Measurements from ENCODE around the gene CD151. TPM values are rescaled to one million over a fixed set of nuclear protein-coding genes. Genes with fewer than 3 reads are reported as not detected.
A peak's percentile ranks its signal among the peaks of the same experiment; 100 is the strongest.

Gene CD151
- total and polyA plus RNA-seq, 2 experiments from 2014 or later: 248 to 356 TPM

DNA sequence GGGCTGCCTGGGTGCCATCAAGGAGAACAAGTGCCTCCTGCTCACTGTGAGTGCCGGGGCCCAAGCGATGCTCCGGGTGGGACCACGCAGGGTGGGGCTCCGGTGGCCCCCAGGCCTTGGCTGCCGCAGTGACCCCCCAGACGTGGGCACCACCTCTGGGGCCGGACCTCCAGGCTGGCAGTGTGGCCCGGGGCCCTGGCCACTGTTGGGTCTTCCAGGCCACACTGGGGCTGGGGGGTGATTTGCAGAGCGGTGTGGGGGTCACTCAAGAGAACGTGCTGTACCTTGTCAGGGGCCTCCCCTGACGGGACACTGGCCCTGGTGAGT is 29.9 kb downstream of the CD151 start:
- no peaks in the 10 kb centered on the region for H3K36me3 ChIP-seq (replicated peaks; ENCODE audit: insufficient read depth, low read depth)

GRCh38 chr11:863023-863909 is 30.5 kb downstream of the CD151 start:
- Histone ChIP-seq H3K4me2 (peak overlapping the region; percentile 47), H3K79me2 (no peaks in the 10 kb centered on the region), H3K4me1 (ENCODE audit: insufficient read depth) (peaks cover 31% of the 10 kb centered on the region), H3K27me3 (no peaks in the 10 kb centered on the region), H2AFZ (no peak overlapping the region), H3K9me3 (ENCODE audit: low read depth) (no peaks in the 10 kb centered on the region), H3K36me3 (replicated peaks; ENCODE audit: insufficient read depth, low read depth) (no peaks in the 10 kb centered on the region), H3K9me2 (replicated peaks; ENCODE audit: insufficient read depth) (no peaks in the 10 kb centered on the region), H3K4me3 (no peak overlapping the region), H4K20me1 (ENCODE audit: insufficient read depth, poor library complexity, severe bottlenecking) (no peaks in the 10 kb centered on the region), H3K27ac (peak overlapping the region; percentile 77)
- no peak for TF ChIP-seq EZH2phosphoT487 (IDR thresholded peaks at IDR 0.05; ENCODE audit: low read depth, severe bottlenecking, unreplicated experiment)
- TF ChIP-seq, protein P1, sequence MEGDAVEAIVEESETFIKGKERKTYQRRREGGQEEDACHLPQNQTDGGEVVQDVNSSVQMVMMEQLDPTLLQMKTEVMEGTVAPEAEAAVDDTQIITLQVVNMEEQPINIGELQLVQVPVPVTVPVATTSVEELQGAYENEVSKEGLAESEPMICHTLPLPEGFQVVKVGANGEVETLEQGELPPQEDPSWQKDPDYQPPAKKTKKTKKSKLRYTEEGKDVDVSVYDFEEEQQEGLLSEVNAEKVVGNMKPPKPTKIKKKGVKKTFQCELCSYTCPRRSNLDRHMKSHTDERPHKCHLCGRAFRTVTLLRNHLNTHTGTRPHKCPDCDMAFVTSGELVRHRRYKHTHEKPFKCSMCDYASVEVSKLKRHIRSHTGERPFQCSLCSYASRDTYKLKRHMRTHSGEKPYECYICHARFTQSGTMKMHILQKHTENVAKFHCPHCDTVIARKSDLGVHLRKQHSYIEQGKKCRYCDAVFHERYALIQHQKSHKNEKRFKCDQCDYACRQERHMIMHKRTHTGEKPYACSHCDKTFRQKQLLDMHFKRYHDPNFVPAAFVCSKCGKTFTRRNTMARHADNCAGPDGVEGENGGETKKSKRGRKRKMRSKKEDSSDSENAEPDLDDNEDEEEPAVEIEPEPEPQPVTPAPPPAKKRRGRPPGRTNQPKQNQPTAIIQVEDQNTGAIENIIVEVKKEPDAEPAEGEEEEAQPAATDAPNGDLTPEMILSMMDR (IDR thresholded peaks at IDR 0.05; ENCODE audit: poor library complexity): no peak
- no peak for TF ChIP-seq EZH2 (IDR thresholded peaks at IDR 0.05; ENCODE audit: borderline replicate concordance)
- DNase-seq (ENCODE audit: low spot score): peak; percentile 73
- WGBS (ENCODE audit: low lambda C conversion rate, missing lambda C conversion rate): 54% methylated on average over 18 of the region's 24 CpGs

More for the DNA sequence above, 29.9 kb downstream of the CD151 start:
- Histone ChIP-seq H3K4me3 (no peak overlapping the region), H3K4me2 (peak overlapping the region; percentile 47), H3K9me2 (replicated peaks; ENCODE audit: insufficient read depth) (no peaks in the 10 kb centered on the region), H3K27me3 (no peaks in the 10 kb centered on the region), H3K9me3 (ENCODE audit: low read depth) (no peaks in the 10 kb centered on the region), H4K20me1 (ENCODE audit: insufficient read depth, poor library complexity, severe bottlenecking) (no peaks in the 10 kb centered on the region), H3K79me2 (no peaks in the 10 kb centered on the region), H3K27ac (peak overlapping the region; percentile 77), H3K4me1 (ENCODE audit: insufficient read depth) (peaks cover 31% of the 10 kb centered on the region), H2AFZ (no peak overlapping the region)
- TF ChIP-seq EZH2phosphoT487 (IDR thresholded peaks at IDR 0.05; ENCODE audit: low read depth, severe bottlenecking, unreplicated experiment): no peak
- no peak for TF ChIP-seq EZH2 (IDR thresholded peaks at IDR 0.05; ENCODE audit: borderline replicate concordance)
- WGBS (ENCODE audit: low lambda C conversion rate, missing lambda C conversion rate): 79% methylated on average over 3 of the region's 12 CpGs
- no peak for DNase-seq (ENCODE audit: low spot score)

DNA sequence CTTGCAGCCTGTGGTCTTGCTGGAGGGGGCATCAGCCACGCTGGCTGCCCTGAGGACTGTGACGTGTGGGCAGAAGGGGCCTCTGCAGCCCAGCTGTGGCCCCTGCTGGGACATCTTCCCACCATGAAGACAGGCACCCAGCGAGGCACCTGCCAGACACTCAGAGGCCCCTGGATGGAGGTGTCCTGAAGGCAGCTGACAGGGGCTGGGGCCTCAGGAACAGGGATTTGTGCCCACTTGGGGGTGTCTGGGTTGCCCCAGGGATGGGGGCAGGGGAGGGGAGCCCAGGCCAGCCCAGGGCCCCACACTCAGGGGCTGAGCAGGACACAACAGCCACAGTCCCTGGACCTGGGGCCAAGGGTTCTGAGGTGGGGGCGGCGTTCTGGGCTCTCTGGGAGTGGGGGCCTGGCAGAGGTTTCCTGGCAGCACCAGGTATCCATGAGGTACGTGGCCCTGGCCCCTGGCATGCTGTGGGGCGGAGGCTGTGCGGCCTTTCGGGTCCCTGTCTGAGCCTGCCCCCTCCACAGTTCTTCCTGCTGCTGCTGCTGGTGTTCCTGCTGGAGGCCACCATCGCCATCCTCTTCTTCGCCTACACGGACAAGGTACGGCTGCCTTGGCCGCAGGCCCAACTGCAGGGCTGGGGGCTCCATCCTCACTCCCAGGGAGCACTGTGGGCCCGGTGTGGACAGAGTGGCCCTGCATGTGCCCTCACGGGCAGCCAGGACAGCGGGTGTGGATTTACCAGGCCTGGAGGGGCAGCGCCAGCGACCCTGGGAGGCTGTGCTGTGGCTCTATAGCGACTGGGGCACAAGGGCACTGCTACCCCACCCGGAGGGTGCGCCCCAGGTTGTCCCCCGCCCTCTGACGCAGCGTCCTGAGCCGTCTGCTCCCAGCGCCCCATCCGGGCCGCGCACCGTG is 31.4 kb downstream of the CD151 start:
- Histone ChIP-seq H3K4me2 (no peak overlapping the region), H3K27me3 (no peaks in the 10 kb centered on the region), H3K4me3 (no peak overlapping the region), H4K20me1 (ENCODE audit: insufficient read depth, poor library complexity, severe bottlenecking) (no peaks in the 10 kb centered on the region), H3K9me3 (ENCODE audit: low read depth) (no peaks in the 10 kb centered on the region), H3K79me2 (no peaks in the 10 kb centered on the region), H3K4me1 (ENCODE audit: insufficient read depth) (peaks cover 31% of the 10 kb centered on the region), H3K9me2 (replicated peaks; ENCODE audit: insufficient read depth) (no peaks in the 10 kb centered on the region), H2AFZ (no peak overlapping the region), H3K27ac (no peak overlapping the region), H3K36me3 (replicated peaks; ENCODE audit: insufficient read depth, low read depth) (no peaks in the 10 kb centered on the region)
- DNase-seq (ENCODE audit: low spot score): no peak
- 94% methylated on average over 27 of the region's 31 CpGs for WGBS (ENCODE audit: low lambda C conversion rate, missing lambda C conversion rate)
- TF ChIP-seq, protein P1 (IDR thresholded peaks at IDR 0.05; ENCODE audit: poor library complexity): no peak
- TF ChIP-seq EZH2 (IDR thresholded peaks at IDR 0.05; ENCODE audit: borderline replicate concordance): no peak
- TF ChIP-seq EZH2phosphoT487 (IDR thresholded peaks at IDR 0.05; ENCODE audit: low read depth, severe bottlenecking, unreplicated experiment): no peak
